ENCODE data around the gene SMPD4. TPM values are rescaled to one million over a fixed set of nuclear protein-coding genes. Genes with fewer than 3 reads are reported as not detected.

The SMPD4 gene
- total RNA-seq (2021) (76.7 to 95.8 TPM (median 81.1 TPM) in 3 replicates), Bru-seq, nascent RNA (percentile 69 among the genes with signal in this experiment)
- long read RNA-seq, experiment 1, full-length matches to known transcripts = 452 of 645 reads
- long read RNA-seq, experiment 1, partial matches to known transcripts = 76 of 645 reads
- long read RNA-seq, experiment 1, other reads (novel, unspliced or antisense) = 117 of 645 reads
- long read RNA-seq, experiment 2, full-length matches to known transcripts = 19 of 85 reads
- long read RNA-seq, experiment 2, partial matches to known transcripts = 45 of 85 reads
- long read RNA-seq, experiment 2, other reads (novel, unspliced or antisense) = 21 of 85 reads
- long read RNA-seq, experiment 3, partial matches to known transcripts = 0 of 5 reads
- long read RNA-seq, experiment 3, other reads (novel, unspliced or antisense) = 1 of 5 reads

- POLR2A ChIA-PET = interaction anchor here (1.0 to 1.5 kb wide), 2 partner anchors 160 to 161 kb away, joined by 5 to 6 read pairs; partner anchors contain the start of gene IMP4
- peak within 1 kb of the TSS; percentile 98 for H3K4me3 Mint-ChIP-seq
- TF ChIP-seq ZNF425 (CRISPR knock-in tag; conservative IDR thresholded peaks at IDR 0.05) = no peak
- TF ChIP-seq AR (CRISPR knock-in tag; IDR thresholded peaks at IDR 0.05) = no peak
- TF ChIP-seq JUN (CRISPR knock-in tag; IDR thresholded peaks at IDR 0.05) = no peak
- no peak for TF ChIP-seq CBFB (CRISPR knock-in tag; IDR thresholded peaks at IDR 0.05; ENCODE audit: low read depth)
- TF ChIP-seq EMX1 (CRISPR knock-in tag; IDR thresholded peaks at IDR 0.05) = no peak
- TF ChIP-seq ZNF396 (CRISPR knock-in tag; IDR thresholded peaks at IDR 0.05; ENCODE audit: borderline replicate concordance) = no peak
- 0 out of 2 replicates have a peak, but pooled peaks have one; percentile 50 for TF ChIP-seq ZNF281 (CRISPR knock-in tag; IDR thresholded peaks at IDR 0.05)
- TF ChIP-seq CREM (CRISPR knock-in tag; IDR thresholded peaks at IDR 0.05) = peak; percentile 96
- no peak for TF ChIP-seq NR2C2 (CRISPR knock-in tag; IDR thresholded peaks at IDR 0.05)
- no peak for TF ChIP-seq ELF4 (CRISPR knock-in tag; IDR thresholded peaks at IDR 0.05; ENCODE audit: low read depth)
- TF ChIP-seq ZBTB43 (CRISPR knock-in tag; IDR thresholded peaks at IDR 0.05) = peak; percentile 27; the same call in 1 of the 2 replicates
- peak; percentile 85 for TF ChIP-seq FOXK1 (CRISPR knock-in tag; IDR thresholded peaks at IDR 0.05)
- no peak for TF ChIP-seq ZMAT4 (CRISPR knock-in tag; IDR thresholded peaks at IDR 0.05)
- no peak for TF ChIP-seq MXD4 (CRISPR knock-in tag; IDR thresholded peaks at IDR 0.05; ENCODE audit: borderline replicate concordance)
- no peak for TF ChIP-seq OVOL2 (CRISPR knock-in tag; IDR thresholded peaks at IDR 0.05; ENCODE audit: borderline replicate concordance)
- no peak for TF ChIP-seq HMGXB4 (CRISPR knock-in tag; IDR thresholded peaks at IDR 0.05)
- no peak for TF ChIP-seq ATF3 (CRISPR knock-in tag; conservative IDR thresholded peaks at IDR 0.05)
- no peak for TF ChIP-seq HMGA2 (CRISPR knock-in tag; IDR thresholded peaks at IDR 0.05)
- TF ChIP-seq SP1 (CRISPR knock-in tag; conservative IDR thresholded peaks at IDR 0.05) = peak; percentile 98
- TF ChIP-seq USF1 (CRISPR knock-in tag; IDR thresholded peaks at IDR 0.05) = no peak; the same call in 1 of the 2 replicates
- no peak for TF ChIP-seq CDX4 (CRISPR knock-in tag; IDR thresholded peaks at IDR 0.05; ENCODE audit: borderline replicate concordance)
Observed at GRCh38 chr2:130181325-130181879, at the start of gene SMPD4. Gene SMPD4, minus strand, starts transcription at chr2:130181602. Its CDS starts 5,010 bp downstream, at chr2:130176592.

More at GRCh38 chr2:130181325-130181879, at the start of gene SMPD4:
- peaks cover 3% of the 10 kb centered on the region for H3K36me3 Mint-ChIP-seq
- H3K4me1 Mint-ChIP-seq = peaks cover 7% of the 10 kb centered on the region
- H3K27me3 Mint-ChIP-seq (ENCODE audit: low read depth) = no peaks in the 10 kb centered on the region
- ATAC-seq (peak; percentile 71), DNase-seq (ENCODE audit: low spot score) (peak; percentile 97)
- CTCF ChIA-PET = interaction anchor here (0.8 to 1.4 kb wide), 9 partner anchors 71 to 616 kb away, joined by 3 to 10 read pairs (median 4); a partner anchor contains a TSS
- H3K9me3 Mint-ChIP-seq = no peaks in the 10 kb centered on the region
- H3K27ac Mint-ChIP-seq = peak within 1 kb of the TSS; percentile 94

Measured in WTC11 (cell line).